ENCODE measurements around the gene PCSK9. TPM values are rescaled to one million over a fixed set of nuclear protein-coding genes. Genes with fewer than 3 reads are reported as not detected.

The PCSK9 gene
- polyA plus RNA-seq, 3 donors: not detected

- peaks cover 3% of the 10 kb centered on the region for H3K4me1 Mint-ChIP-seq
- H3K4me3 Mint-ChIP-seq: no peak overlapping the region
- Histone ChIP-seq H3K9me3 (replicated peaks in 1 of 2; ENCODE audit: control insufficient read depth in 1 of 2, insufficient read depth in 1 of 2, low read length in 2 of 2) (no peaks in the 10 kb centered on the region), H4K20me1 (ENCODE audit: insufficient read depth, low read length) (no peaks in the 10 kb centered on the region), H3K4me1 (ENCODE audit: control insufficient read depth in 1 of 2, insufficient read depth in 2 of 2, low read length in 2 of 2) (no peaks in the 10 kb centered on the region), H3K79me2 (ENCODE audit: insufficient read depth, low read length) (no peaks in the 10 kb centered on the region), H3K4me2 (replicated peaks; ENCODE audit: extremely low read depth, low read length, poor library complexity, severe bottlenecking) (no peak overlapping the region), H3K9ac (ENCODE audit: insufficient read depth, low read length, poor library complexity, severe bottlenecking) (no peak overlapping the region), H3K4me3 (replicated peaks in 1 of 3; ENCODE audit: low read depth in 2 of 3, low read length in 3 of 3) (no peak overlapping the region), H3K27ac (ENCODE audit: low read depth in 1 of 2, low read length in 2 of 2) (no peak overlapping the region), H3K36me3 (replicated peaks in 1 of 2; ENCODE audit: control insufficient read depth in 1 of 2, insufficient read depth in 2 of 2, low read length in 2 of 2) (no peaks in the 10 kb centered on the region), H3K27me3 (ENCODE audit: control insufficient read depth in 2 of 2, insufficient read depth in 2 of 2, low read length in 2 of 2) (no peaks in the 10 kb centered on the region), H2AFZ (ENCODE audit: insufficient read depth, low read depth, low read length, poor library complexity, severe bottlenecking) (no peak overlapping the region)
- no peak for TF ChIP-seq CTCF (IDR thresholded peaks at IDR 0.05)
- no peak for DNase-seq
- intact Hi-C loops (cut with micrococcal nuclease): no loop called here
- no peak overlapping the region for H3K27ac Mint-ChIP-seq
- H3K36me3 Mint-ChIP-seq: peaks cover 0 to 3% of the 10 kb centered on the region in 2 donors
- WGBS (ENCODE audit: insufficient coverage): 89% methylated on average over 13 of the region's 13 CpGs
- H3K27me3 Mint-ChIP-seq (ENCODE audit: low read depth in 3 of 3): peaks cover 2 to 9% (median 4%) of the 10 kb centered on the region in 3 donors
- H3K9me3 Mint-ChIP-seq: peaks cover 0 to 3% (median 0%) of the 10 kb centered on the region in 7 donors
Measured at GRCh38 chr1:55061000-55061705, 21.8 kb downstream of the PCSK9 start.

- Histone ChIP-seq H4K20me1 (ENCODE audit: insufficient read depth, low read length) (no peaks in the 10 kb centered on the region), H3K9me3 (replicated peaks in 1 of 2; ENCODE audit: control insufficient read depth in 1 of 2, insufficient read depth in 1 of 2, low read length in 2 of 2) (no peaks in the 10 kb centered on the region), H3K4me2 (replicated peaks; ENCODE audit: extremely low read depth, low read length, poor library complexity, severe bottlenecking) (no peak overlapping the region), H3K27me3 (ENCODE audit: control insufficient read depth in 2 of 2, insufficient read depth in 2 of 2, low read length in 2 of 2) (no peaks in the 10 kb centered on the region), H3K27ac (ENCODE audit: low read depth in 1 of 2, low read length in 2 of 2) (no peak overlapping the region), H3K9ac (ENCODE audit: insufficient read depth, low read length, poor library complexity, severe bottlenecking) (no peak overlapping the region), H3K4me3 (replicated peaks in 1 of 3; ENCODE audit: low read depth in 2 of 3, low read length in 3 of 3) (no peak overlapping the region), H3K79me2 (ENCODE audit: insufficient read depth, low read length) (no peaks in the 10 kb centered on the region), H3K4me1 (ENCODE audit: control insufficient read depth in 1 of 2, insufficient read depth in 2 of 2, low read length in 2 of 2) (no peaks in the 10 kb centered on the region), H2AFZ (ENCODE audit: insufficient read depth, low read depth, low read length, poor library complexity, severe bottlenecking) (no peak overlapping the region), H3K36me3 (replicated peaks in 1 of 2; ENCODE audit: control insufficient read depth in 1 of 2, insufficient read depth in 2 of 2, low read length in 2 of 2) (peaks cover 4 to 5% of the 10 kb centered on the region in 2 donors)
- peaks cover 2 to 6% (median 4%) of the 10 kb centered on the region in 3 donors for H3K27me3 Mint-ChIP-seq (ENCODE audit: low read depth in 3 of 3)
- intact Hi-C loops (cut with micrococcal nuclease): no loop called here
- no peak for DNase-seq
- peaks cover 6 to 9% of the 10 kb centered on the region in 2 donors for H3K36me3 Mint-ChIP-seq
- H3K4me1 Mint-ChIP-seq: peaks cover 2% of the 10 kb centered on the region
- WGBS (ENCODE audit: insufficient coverage): 100% methylated on average over 3 of the region's 4 CpGs
- H3K27ac Mint-ChIP-seq: no peak overlapping the region
- no peak overlapping the region for H3K4me3 Mint-ChIP-seq
- H3K9me3 Mint-ChIP-seq: no peaks in the 10 kb centered on the region
- TF ChIP-seq CTCF (IDR thresholded peaks at IDR 0.05): no peak
Measured at GRCh38 chr1:55061706-55062321, 22.5 kb downstream of the PCSK9 start.
